ENCODE results near the gene CCR9.
"Not testable (repeated sequence)": the region's sequence is repeated elsewhere in the genome, so short reads cannot be mapped to it uniquely, and the experiment has no call there.

Gene CCR9

DNA sequence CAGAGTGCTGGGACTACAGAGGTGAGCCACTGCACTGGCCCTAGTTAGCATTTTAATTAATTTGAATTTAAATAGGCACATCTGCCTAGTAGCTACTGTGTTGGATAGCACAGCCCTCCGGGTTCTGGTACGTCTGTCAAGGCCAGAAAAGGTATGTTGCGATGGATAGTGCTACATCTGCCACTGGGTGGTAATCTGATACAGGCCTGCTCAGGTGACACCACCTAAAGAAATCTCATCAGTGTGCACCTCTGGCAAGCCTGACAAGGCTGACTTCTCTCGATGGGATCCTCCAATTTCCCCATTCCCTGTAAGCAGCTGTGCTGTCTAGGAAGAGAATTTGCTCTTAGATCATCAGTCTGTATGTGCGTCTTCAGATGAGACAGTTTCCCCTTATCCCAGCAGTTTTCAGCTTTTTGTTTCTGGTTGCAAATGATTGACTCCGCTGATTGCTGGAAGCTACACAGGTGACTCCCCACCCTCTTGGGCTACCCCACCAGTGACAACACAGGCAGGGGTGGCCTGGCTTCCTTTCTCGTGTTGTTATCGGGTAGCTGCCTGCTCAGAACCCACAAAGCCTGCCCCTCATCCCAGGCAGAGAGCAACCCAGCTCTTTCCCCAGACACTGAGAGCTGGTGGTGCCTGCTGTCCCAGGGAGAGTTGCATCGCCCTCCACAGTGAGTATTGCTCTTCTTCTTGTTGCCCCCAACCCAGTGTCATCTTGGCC lies at the start of gene CCR9:
Gene CCR9 (plus strand): TSS at position 565 of the 727 bp plus-strand sequence. CDS start 8,391 bp downstream, outside the sequence.
- DNase-seq (ENCODE audit: low read depth in 2 of 2): no peak

DNA sequence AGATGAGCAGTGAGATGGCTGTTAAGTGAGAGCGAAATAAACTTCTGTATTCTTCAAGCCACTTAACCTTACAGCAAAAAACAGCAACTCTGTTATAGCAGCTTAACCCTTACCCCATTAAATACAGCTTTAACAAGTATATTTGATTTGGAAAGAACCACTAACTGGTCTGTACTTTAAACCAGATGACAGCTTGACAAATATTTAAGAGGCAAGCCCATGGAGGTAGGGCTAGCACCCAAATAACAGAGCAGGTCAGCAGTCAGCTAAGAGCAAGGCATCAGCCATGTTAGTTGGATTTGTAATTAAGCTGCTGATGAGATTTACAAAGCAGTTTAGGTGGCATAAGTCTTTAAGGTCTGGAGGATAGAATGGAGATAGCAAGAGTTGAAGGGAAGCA lies 47.9 kb upstream of the CCR9 start:
- no peak for DNase-seq (ENCODE audit: low read depth in 2 of 2)

DNA sequence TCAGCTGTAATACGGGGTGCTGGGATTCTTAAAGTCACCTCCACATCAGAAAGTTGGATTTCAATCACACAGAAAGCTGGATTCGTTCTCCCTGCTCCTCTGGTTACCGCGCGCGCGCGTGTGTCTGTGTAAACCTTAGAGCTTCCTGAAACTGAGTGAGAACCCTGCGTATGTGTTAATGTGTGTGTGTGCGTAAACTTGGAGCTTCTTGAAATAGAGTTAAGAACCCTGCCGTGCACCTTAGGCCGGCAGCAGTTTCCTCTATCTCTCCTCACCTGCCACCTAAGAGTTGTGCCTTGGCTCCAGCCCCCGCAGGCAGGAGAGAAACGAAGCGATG lies 45.0 kb upstream of the CCR9 start:
- no peak for DNase-seq (ENCODE audit: low read depth in 2 of 2)

DNA sequence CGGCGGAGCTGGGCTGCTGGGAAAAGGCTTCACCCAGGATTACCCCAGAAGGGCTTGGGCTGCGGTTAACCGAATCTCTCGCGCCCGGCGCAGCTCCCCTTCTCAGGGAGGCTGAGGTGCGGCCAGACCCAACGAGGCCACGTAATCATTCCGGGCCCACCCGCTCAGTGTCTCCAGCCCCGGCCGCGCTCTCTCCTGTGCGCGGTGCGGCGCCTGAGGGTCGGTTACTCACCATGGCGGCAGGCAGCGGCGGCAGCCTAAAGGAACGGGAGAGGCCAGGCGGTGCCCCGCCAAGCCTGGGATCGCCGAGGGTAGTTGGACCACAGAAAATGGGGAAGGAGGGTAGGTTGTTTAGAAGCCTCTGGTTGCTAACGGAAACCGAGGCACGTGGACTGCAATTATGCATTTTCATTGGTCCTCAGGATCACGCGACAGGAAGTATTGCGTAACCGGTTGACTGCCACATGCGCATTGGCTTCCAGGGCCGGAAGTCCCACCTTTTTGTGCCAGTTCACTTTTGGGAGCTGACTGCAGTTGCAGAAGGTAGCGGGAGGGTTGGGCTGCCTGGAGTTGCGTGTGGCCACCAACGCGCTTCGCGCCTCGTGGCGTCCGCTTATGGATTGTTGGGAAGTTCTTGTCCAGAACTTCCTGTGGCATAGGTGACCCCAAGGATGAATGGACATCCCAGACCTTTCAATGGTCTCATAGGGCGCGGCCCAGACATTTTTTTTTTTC lies 44.4 kb upstream of the CCR9 start, which contains the start of gene LZTFL1:
Gene LZTFL1 (minus strand): TSS at position 363 of the 735 bp plus-strand sequence. CDS start 128 bp downstream, at position 235.
- peak; percentile 77 to 87 for DNase-seq (ENCODE audit: low read depth in 2 of 2)

- DNase-seq (ENCODE audit: low read depth in 2 of 2): no peak
Measured at GRCh38 chr3:45842851-45843625, 43.3 kb upstream of the CCR9 start.

GRCh38 chr3:45844616-45845015 lies 41.7 kb upstream of the CCR9 start:
- no peak for DNase-seq (ENCODE audit: low read depth in 2 of 2)

DNA sequence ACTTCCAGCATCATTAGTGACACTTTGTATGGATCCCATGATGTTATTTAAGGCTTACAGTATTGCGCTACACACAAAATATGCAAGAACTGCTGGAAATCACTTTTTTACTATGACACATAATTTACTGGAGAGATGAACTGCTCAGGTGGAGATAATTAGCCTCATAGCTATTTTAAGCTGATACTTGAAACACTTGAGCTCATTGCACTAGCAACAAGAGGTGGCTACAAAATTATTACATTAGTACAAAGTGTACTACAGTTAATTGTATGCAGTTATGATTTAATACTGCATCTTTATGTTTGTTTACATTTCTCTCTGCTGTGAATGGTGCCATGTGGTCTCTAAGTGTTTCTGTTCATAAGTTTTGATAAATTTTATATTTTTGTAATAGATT lies 38.0 kb upstream of the CCR9 start:
- DNase-seq (ENCODE audit: low read depth in 2 of 2): no peak

DNA sequence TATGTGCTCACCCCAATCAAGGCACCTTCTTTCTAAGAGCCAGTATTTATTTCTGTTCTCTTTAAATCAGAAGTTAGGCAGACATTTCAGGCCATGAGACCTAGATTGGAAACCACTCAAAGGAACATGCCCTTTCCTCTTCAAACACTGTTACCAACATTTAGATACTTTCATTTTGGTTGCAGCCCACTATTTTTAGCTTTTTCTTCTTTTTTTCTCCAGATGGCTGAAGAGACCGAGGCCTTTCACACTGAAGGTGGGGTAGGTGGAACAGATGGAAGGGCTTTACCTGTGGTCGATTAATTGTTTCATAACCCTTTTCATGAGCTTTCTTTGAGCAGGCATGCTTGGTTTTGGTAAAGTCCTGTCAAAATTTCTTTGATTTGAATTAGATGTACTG lies 33.5 kb upstream of the CCR9 start:
- DNase-seq (ENCODE audit: low read depth in 2 of 2): no peak

- DNase-seq (ENCODE audit: low read depth in 2 of 2): not testable (repeated sequence)
Measured at GRCh38 chr3:45856323-45856722, 30.0 kb upstream of the CCR9 start.

DNA sequence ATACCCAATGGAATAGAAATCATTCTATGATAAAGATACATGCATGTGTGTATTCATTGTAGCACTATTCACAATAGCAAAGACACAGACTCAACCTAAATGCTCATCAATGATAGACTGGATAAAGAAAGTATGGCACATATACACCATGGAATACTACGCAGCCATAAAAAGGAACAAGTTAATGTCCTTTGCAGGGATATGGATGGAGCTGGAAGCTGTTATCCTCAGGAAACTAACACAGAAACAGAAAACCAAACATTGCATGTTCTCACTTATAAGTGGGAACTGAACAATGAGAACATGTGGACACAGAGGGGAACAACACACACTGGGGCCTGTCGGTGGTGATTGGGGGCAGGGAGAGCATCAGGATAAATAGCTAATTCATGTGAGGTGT lies 29.3 kb upstream of the CCR9 start:
- DNase-seq (ENCODE audit: low read depth in 2 of 2): not testable (repeated sequence)

DNA sequence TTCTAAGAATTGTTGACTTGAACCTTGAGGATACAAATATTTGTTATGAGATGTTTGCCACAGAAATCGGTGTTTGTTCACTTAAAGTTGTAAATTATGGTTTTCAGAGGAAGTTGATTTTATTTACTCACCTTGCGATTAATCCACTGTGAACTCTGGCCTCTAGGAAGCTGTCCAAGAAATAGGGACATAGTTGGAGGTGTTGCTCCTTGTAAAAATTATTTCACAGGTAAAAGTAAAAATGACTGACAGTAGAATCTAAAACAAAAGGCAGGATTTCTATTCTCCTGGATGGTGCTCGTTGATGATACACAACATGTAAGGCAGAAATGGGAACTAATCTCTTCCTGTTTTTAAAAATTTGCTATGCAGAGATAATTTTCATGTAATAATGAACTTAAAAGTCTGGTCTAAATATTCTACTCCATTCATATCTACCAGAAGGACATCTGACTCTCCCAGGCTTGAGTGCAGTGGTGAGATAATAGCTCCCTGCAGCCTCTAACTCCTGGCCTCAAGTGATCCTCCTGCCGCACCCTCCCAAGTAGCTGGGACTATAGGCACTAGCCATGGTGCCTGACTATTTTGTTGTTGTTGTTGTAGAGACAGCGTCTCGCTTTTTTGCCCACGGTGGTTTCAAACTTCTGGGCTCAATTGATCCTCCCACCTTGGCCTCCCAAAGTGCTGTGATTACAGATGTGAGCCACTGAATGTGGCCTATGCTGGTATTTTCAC lies 27.4 kb upstream of the CCR9 start:
- no peak for DNase-seq (ENCODE audit: low read depth in 2 of 2)

- no peak for DNase-seq (ENCODE audit: low read depth in 2 of 2)
Measured at GRCh38 chr3:45860481-45860880, 25.9 kb upstream of the CCR9 start.

DNA sequence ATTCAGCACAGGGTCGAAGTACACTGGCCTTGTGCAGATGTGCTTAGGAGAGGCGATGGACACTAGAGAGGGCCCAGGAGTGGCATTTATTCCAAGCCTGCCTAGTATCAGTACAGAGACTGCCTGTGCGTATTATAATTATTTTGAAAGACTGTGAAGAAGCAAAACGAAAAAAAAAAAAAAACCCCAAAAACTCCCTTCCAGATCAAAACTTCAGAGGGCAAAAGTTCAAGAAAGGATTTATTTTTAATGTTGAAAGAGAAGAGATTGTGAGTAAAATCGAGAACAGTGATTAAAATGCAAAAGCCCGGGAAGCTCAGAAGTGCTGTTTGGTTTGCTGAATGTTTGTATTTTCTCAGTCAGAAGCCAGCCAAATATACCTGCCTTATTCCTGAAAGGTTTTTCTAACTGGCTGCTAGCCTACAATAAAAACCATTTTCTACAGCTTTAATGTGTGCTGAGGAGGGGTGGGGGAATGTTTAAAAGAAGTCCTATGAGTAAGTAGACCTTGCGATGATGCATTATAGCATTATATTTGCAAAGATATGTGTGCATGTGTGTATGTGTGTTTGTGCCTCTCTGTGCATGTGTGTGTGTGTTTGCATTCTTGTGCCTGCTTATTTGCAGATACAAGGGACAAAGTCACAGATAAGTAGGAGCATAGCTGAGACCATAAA lies 25.2 kb upstream of the CCR9 start:
- no peak for DNase-seq (ENCODE audit: low read depth in 2 of 2)

DNA sequence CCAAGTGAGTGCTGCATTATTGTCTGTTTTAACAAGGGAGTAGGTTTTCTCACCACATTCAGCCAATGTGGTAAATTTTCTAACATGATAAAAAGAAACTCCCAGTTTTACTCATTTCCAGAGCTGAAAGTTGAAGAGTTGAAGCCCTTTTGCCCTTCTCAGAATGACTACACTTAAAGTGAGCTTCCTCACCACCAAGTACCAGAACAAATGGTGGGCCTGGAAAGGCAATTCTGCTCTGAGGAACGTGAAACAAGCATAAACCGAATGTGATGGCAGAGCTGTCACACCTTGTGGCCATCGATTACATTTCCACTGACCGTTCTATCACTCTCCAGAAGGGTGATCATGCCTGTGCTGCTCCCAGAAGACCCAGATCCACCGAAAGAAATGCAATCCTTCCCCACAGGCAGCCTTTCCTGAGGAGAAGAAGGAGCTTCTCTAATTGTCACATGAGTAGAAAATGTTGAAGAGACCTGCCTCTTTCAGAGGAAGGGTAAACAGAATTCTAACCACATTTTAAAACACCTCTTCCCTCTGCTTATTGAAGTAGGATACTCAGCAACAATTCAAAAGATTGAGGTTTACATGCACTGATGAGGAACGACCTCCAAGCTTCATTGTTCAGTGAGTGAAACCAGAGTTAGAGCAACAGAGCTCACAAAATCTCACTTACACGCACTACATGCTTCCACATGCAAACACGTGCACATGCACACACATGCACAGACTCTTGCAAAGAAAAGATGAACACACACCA lies 21.4 kb upstream of the CCR9 start:
- DNase-seq (ENCODE audit: low read depth in 2 of 2): no peak

DNA sequence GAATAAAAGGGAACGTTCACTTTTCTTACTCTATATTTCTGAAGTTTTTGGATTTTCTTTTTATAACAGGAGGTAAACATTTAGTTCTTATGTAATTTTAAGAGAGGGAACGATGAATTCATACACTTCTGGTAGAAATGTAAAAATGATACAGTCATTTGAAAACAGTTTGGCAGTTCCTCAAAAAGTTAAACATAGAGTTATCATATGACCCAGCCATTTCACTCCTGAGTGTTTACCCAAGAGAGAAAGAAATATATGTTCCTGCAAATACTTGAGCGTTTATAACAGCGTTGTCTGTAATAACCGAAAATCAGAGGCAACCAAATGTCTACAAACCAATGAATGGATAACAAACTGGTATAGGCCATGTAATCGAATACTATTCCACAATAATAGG lies 20.8 kb upstream of the CCR9 start:
- DNase-seq (ENCODE audit: low read depth in 2 of 2): no peak

GRCh38 chr3:45868213-45868612 lies 18.1 kb upstream of the CCR9 start:
- DNase-seq (ENCODE audit: low read depth in 2 of 2): no peak

DNA sequence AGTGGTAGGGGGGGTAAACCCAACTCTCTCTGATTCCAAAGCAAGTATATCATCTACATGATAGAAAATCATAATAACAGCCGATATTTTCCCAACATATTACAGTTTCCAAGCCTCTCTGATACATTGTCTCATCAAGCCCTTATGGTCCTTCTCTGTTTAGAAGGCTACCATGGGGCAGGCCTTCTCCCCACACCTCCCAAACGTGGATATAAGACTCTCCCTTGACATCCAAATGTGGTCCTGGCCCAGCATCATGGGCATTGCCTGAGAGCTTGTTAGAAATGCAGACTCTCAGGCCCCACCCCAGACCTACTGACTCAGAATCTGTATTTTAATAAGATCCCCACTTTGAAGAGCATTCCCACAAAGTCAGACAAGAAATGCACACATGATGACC lies 17.7 kb upstream of the CCR9 start:
- DNase-seq (ENCODE audit: low read depth in 2 of 2): no peak

DNA sequence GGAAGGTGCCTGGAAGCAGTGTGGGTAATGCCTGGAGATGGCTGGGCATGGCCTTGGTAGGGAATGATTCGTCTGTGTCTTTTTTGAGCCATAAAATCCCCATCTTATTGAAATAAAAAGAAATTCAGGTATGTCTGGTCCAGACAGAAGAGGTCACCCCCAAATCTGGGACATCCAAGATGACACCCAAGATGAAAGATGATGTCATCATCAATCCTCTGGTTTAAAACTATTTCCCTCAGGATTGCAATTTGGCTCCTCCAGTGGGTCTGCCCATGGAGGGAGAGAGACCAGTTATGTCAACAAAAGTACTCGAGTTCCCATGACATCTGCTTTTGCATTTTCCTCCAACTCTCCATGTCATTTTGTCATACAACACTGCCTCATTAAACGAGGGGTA lies 16.7 kb upstream of the CCR9 start:
- no peak for DNase-seq (ENCODE audit: low read depth in 2 of 2)

DNA sequence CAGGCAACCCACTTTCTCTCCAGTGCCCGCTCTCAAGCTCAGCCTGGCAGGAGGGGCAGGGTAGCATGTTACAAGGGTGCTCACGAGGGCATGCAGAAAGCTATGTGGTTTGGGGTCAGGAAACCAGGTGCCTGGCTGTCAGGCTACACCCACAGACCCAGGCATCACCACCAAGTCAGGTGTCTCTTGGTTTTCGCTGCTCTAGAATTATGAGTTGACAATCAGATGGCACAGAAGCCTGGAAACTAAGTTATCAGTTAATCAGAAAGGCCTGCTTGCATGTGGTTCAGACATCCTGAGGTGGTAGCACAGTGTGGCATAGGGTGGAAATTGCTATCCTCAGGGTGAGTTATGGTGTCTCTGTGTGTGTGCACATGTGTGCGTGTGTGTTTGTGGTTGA lies 16.2 kb upstream of the CCR9 start:
- peak; percentile 30 to 49 for DNase-seq (ENCODE audit: low read depth in 2 of 2)

- DNase-seq (ENCODE audit: low read depth in 2 of 2): no peak
Measured at GRCh38 chr3:45871780-45872179, 14.6 kb upstream of the CCR9 start.

- DNase-seq (ENCODE audit: low read depth in 2 of 2): no peak
Measured at GRCh38 chr3:45872569-45872968, 13.8 kb upstream of the CCR9 start.
